B cell (primary cell): ENCODE data around the gene PDCD11. TPM values are rescaled to one million over a fixed set of nuclear protein-coding genes. Genes with fewer than 3 reads are reported as not detected.

Source experiments
- ATAC-seq: fragments of 200-7000 bp; cut with Tn5 transposase; one replicate; pipeline ENCODE4 v1.10.0; 2021; ENCODE audit warnings: low read depth, mild to moderate bottlenecking, moderate number of reproducible peaks, moderate library complexity
- CTCF ChIA-PET: fragments of 350-600 bp; sonication (Branson Sonifier 250); formaldehyde crosslinking; loops from one replicate; lab custom pipeline; 2021; ENCODE audit warnings: antibody characterized with exemption, inconsistent platforms; lab: Charles Lee
- POLR2A ChIA-PET: fragments of 350-600 bp; sonication (Branson Sonifier 250); formaldehyde crosslinking; loops from one replicate; lab custom pipeline; 2021; ENCODE audit warnings: antibody characterized with exemption; lab: Charles Lee
- DNase-seq: peaks from one replicate; pipeline ENCODE4 v3.0.0; 2013
- H2AFZ ChIP-seq: 2 replicates; pipeline ENCODE4 v1.6.1; 2012; ENCODE audit warnings: mild to moderate bottlenecking, low read depth, low read length; ENCODE audit not compliant: insufficient read depth, poor library complexity, severe bottlenecking
- H3K27ac ChIP-seq, 2 donors: 1 replicate in 1 of 2; 2 replicates in 1 of 2; pipeline ENCODE4 v1.5.1; 2012 to 2013; ENCODE audit warnings: low read length in 2 of 2, mild to moderate bottlenecking in 2 of 2, moderate library complexity in 1 of 2
- H3K27me3 ChIP-seq, 4 experiments: fragments of 200-600 bp in 1 of 4; sonication (generic) in 1 of 4; replicated peaks in 1 of 4; 1 replicate in 2 of 4; 2 replicates in 2 of 4; pipeline versions ENCODE4 v1.6.1 to v1.7.0; 2013 to 2016; ENCODE audit warnings: low read length in 3 of 4, mild to moderate bottlenecking in 2 of 4, mixed read lengths in 1 of 4, moderate library complexity in 1 of 4; ENCODE audit not compliant: insufficient read depth in 4 of 4, control insufficient read depth in 3 of 4; ENCODE audit errors: control extremely low read depth in 1 of 4
- H3K36me3 ChIP-seq, 2 experiments: replicated peaks in 1 of 2; 1 replicate in 1 of 2; 2 replicates in 1 of 2; pipeline versions ENCODE4 v1.6.1 to v1.7.1; 2013; ENCODE audit warnings: low read length in 1 of 2; ENCODE audit not compliant: insufficient read depth in 2 of 2, control insufficient read depth in 1 of 2; ENCODE audit errors: control extremely low read depth in 1 of 2, extremely low read depth in 1 of 2
- H3K4me1 ChIP-seq, 2 donors: fragments of 200-600 bp in 1 of 2; sonication (generic) in 1 of 2; 1 replicate in 1 of 2; 2 replicates in 1 of 2; pipeline versions ENCODE4 v1.5.1 to v1.6.1; 2013 to 2017; ENCODE audit warnings: low read length in 2 of 2; ENCODE audit not compliant: control insufficient read depth in 2 of 2, insufficient read depth in 2 of 2
- H3K4me2 ChIP-seq: replicated peaks from 2 replicates; pipeline ENCODE3; 2012; ENCODE audit warnings: mild to moderate bottlenecking, low read depth, low read length; ENCODE audit not compliant: poor library complexity, severe bottlenecking
- H3K4me3 ChIP-seq, 5 experiments: fragments of 200-600 bp in 1 of 5; sonication (generic) in 1 of 5; 1 replicate in 3 of 5; 2 replicates in 2 of 5; pipeline versions ENCODE4 v1.5.1 to v1.7.0; 2011 to 2016; ENCODE audit warnings: low read length in 4 of 5, mild to moderate bottlenecking in 4 of 5, low read depth in 2 of 5, control low read depth in 1 of 5, moderate library complexity in 1 of 5; ENCODE audit not compliant: insufficient read depth in 1 of 5; ENCODE audit errors: control extremely low read depth in 1 of 5, extremely low read depth in 1 of 5
- H3K79me2 ChIP-seq: fragments of 200-600 bp; sonication (generic); one replicate; pipeline ENCODE4 v1.6.0; 2016; ENCODE audit warnings: low read length; ENCODE audit not compliant: control insufficient read depth, insufficient read depth
- H3K9ac ChIP-seq: fragments of 200-600 bp; sonication (generic); 2 replicates; pipeline ENCODE4 v1.6.1; 2017; ENCODE audit warnings: mild to moderate bottlenecking, low read length, moderate library complexity
- H3K9me3 ChIP-seq, 3 donors: one replicate each; pipeline versions ENCODE4 v1.6.1 to v1.7.1; 2013; ENCODE audit warnings: low read length in 2 of 3; ENCODE audit not compliant: control insufficient read depth in 2 of 3, insufficient read depth in 1 of 3; ENCODE audit errors: control extremely low read depth in 1 of 3
- H4K20me1 ChIP-seq: 2 replicates; pipeline ENCODE4 v1.6.0; 2012; ENCODE audit warnings: mild to moderate bottlenecking, low read length; ENCODE audit not compliant: insufficient read depth, control insufficient read depth, poor library complexity, severe bottlenecking
- H3K27ac Mint-ChIP-seq: one replicate; pipeline ENCODE4 v1.8.0; 2021; ENCODE audit warnings: mixed read lengths
- H3K27me3 Mint-ChIP-seq: one replicate; pipeline ENCODE4 v1.8.0; 2021; ENCODE audit warnings: mixed read lengths
- H3K4me1 Mint-ChIP-seq: one replicate; pipeline ENCODE4 v1.8.0; 2021; ENCODE audit warnings: mixed read lengths
- H3K4me3 Mint-ChIP-seq: one replicate; pipeline ENCODE4 v1.8.0; 2021; ENCODE audit warnings: mixed read lengths
- H3K9me3 Mint-ChIP-seq: one replicate; pipeline ENCODE4 v1.8.0; 2022; ENCODE audit warnings: mixed read lengths; ENCODE audit not compliant: insufficient read depth
- CTCF ChIP-seq: fragments of 200-600 bp; IDR thresholded peaks from one replicate; pipeline ENCODE4 v1.8.0; 2022; ENCODE audit warnings: antibody characterized with exemption, mild to moderate bottlenecking
- EZH2 ChIP-seq: IDR thresholded peaks from 2 replicates; pipeline ENCODE4 v1.6.1; 2012; ENCODE audit warnings: borderline replicate concordance, low read depth, mild to moderate bottlenecking, moderate library complexity, low read length; ENCODE audit not compliant: insufficient read depth, poor library complexity, severe bottlenecking
- WGBS: methylation state at CpG from one replicate; pipeline ENCODE4 v1.1.5; 2013; ENCODE audit warnings: missing lambda C conversion rate; ENCODE audit not compliant: insufficient coverage; 5-methylcytosine and 5-hydroxymethylcytosine counted together
- intact Hi-C: fragments of 100-400 bp; cut with micrococcal nuclease; formaldehyde crosslinking; loops from one replicate; pipeline ENCODE4 v1.10.0; 2022
- polyA plus RNA-seq: library from polyadenylated mRNA; depleted of rRNA; stranded (reverse); fragments of >200 nt; gene quantifications from 2 replicates; pipeline ENCODE4 v1.2.3, GENCODE V29; 2012
- total RNA-seq, 2 donors: library from RNA; stranded (reverse); fragments of 120-200 nt in 1 of 2; gene quantifications; 1 replicate in 1 of 2; 2 replicates in 1 of 2; pipeline versions ENCODE4 v1.2.3 to v1.2.4, GENCODE V29; 2013 to 2022

Gene PDCD11
- total and polyA plus RNA-seq, 2 donors (not counting 1 experiment from before 2014, with no cell fraction given): 15.9 to 42.3 TPM

GRCh38 chr10:103490986-103491314, 94.5 kb downstream of the PDCD11 start:
- Histone ChIP-seq H3K4me3 (no peak overlapping the region), H3K4me2 (peak overlapping the region; percentile 48), H3K79me2 (no peaks in the 10 kb centered on the region), H3K36me3 (no peaks in the 10 kb centered on the region), H3K9me3 (peaks cover 0 to 2% (median 0%) of the 10 kb centered on the region in 3 donors), H4K20me1 (no peaks in the 10 kb centered on the region), H3K9ac (no peak overlapping the region), H3K4me1 (peaks cover 25 to 26% of the 10 kb centered on the region in 2 donors), H2AFZ (no peak overlapping the region), H3K27ac (peak overlapping the region; percentile 19 to 24), H3K27me3 (peaks cover 0 to 32% (median 24%) of the 10 kb centered on the region in 4 experiments)
- H3K9me3 Mint-ChIP-seq: no peaks in the 10 kb centered on the region
- no CpG with 5 or more reads among the region's 1 CpG for WGBS
- peaks cover 38% of the 10 kb centered on the region for H3K27me3 Mint-ChIP-seq
- ATAC-seq (peak; percentile 29), DNase-seq (no peak)
- no peak overlapping the region for H3K4me3 Mint-ChIP-seq
- intact Hi-C loops: loop anchor here (5.0 kb wide), 1 partner anchor 101 kb away; no protein-coding TSS in a partner anchor
- POLR2A ChIA-PET: interaction anchor here (0.7 to 0.8 kb wide), 2 partner anchors 34 to 515 kb away, joined by 3 to 7 read pairs; no protein-coding TSS in a partner anchor
- H3K4me1 Mint-ChIP-seq: peaks cover 34% of the 10 kb centered on the region
- no peak overlapping the region for H3K27ac Mint-ChIP-seq
- no peak for TF ChIP-seq EZH2
- TF ChIP-seq CTCF: no peak
- CTCF ChIA-PET: interaction anchor here (0.5 to 12.2 kb wide), 8 partner anchors 8 to 775 kb away, joined by 3 to 345 read pairs (median 5); no protein-coding TSS in a partner anchor

GRCh38 chr10:103491729-103492364, 95.4 kb downstream of the PDCD11 start:
- ATAC-seq (no peak), DNase-seq (no peak)
- peaks cover 40% of the 10 kb centered on the region for H3K27me3 Mint-ChIP-seq
- CTCF ChIA-PET: interaction anchor here (1.0 to 12.2 kb wide), 5 partner anchors 9 to 194 kb away, joined by 3 to 345 read pairs (median 5); no protein-coding TSS in a partner anchor
- WGBS: 96% methylated on average over 6 of the region's 7 CpGs
- peak overlapping the region; percentile 22 for H3K27ac Mint-ChIP-seq
- peaks cover 34% of the 10 kb centered on the region for H3K4me1 Mint-ChIP-seq
- no peak overlapping the region for H3K4me2 ChIP-seq
- no peaks in the 10 kb centered on the region for H3K9me3 Mint-ChIP-seq
- no peak overlapping the region for H3K27ac ChIP-seq
- peaks cover 25 to 26% of the 10 kb centered on the region in 2 donors for H3K4me1 ChIP-seq
- no peak overlapping the region for H3K9ac ChIP-seq
- no peaks in the 10 kb centered on the region for H4K20me1 ChIP-seq
- H3K79me2 ChIP-seq: no peaks in the 10 kb centered on the region
- H3K4me3 Mint-ChIP-seq: peak overlapping the region; percentile 50
- POLR2A ChIA-PET: no interaction called here
- H2AFZ ChIP-seq: no peak overlapping the region
- peaks cover 0 to 2% (median 0%) of the 10 kb centered on the region in 3 donors for H3K9me3 ChIP-seq
- intact Hi-C loops: loop anchor here (5.0 kb wide), 1 partner anchor 100 kb away; no protein-coding TSS in a partner anchor
- no peaks in the 10 kb centered on the region for H3K36me3 ChIP-seq
- peaks cover 0 to 34% (median 24%) of the 10 kb centered on the region in 4 experiments for H3K27me3 ChIP-seq
- no peak overlapping the region for H3K4me3 ChIP-seq
- no peak for TF ChIP-seq EZH2
- TF ChIP-seq CTCF: no peak
